Muscle of leg (tissue), 11 donors: Measurements from ENCODE around the gene PJVK. TPM values are rescaled to one million over a fixed set of nuclear protein-coding genes. Genes with fewer than 3 reads are reported as not detected.
"Not testable (repeated sequence)": the region's sequence is repeated elsewhere in the genome, so short reads cannot be mapped to it uniquely, and the experiment has no call there.

Experiments
- DNase-seq: peaks from one replicate; pipeline ENCODE4 v3.0.0; 2013
- H3K27ac ChIP-seq: one replicate; pipeline ENCODE4 v1.5.1; 2013; ENCODE audit warnings: mild to moderate bottlenecking, low read length, control low read depth
- H3K27me3 ChIP-seq: one replicate; pipeline ENCODE4 v1.6.1; 2013; ENCODE audit warnings: low read length; ENCODE audit not compliant: control insufficient read depth, insufficient read depth
- H3K36me3 ChIP-seq: one replicate; pipeline ENCODE4 v1.6.1; 2013; ENCODE audit warnings: low read length; ENCODE audit not compliant: control insufficient read depth, insufficient read depth
- H3K4me1 ChIP-seq: one replicate; pipeline ENCODE4 v1.6.1; 2013; ENCODE audit warnings: low read length; ENCODE audit not compliant: control insufficient read depth, insufficient read depth
- H3K4me3 ChIP-seq: one replicate; pipeline ENCODE4 v1.5.1; 2013; ENCODE audit warnings: low read length, control low read depth
- H3K9me3 ChIP-seq: replicated peaks from 2 replicates; pipeline ENCODE4 v1.6.1; 2013; ENCODE audit warnings: low read depth, low read length; ENCODE audit not compliant: control insufficient read depth
- WGBS: methylation state at CpG from one replicate; pipeline ENCODE4 v1.1.5; 2013; ENCODE audit warnings: missing lambda C conversion rate; ENCODE audit not compliant: insufficient coverage; 5-methylcytosine and 5-hydroxymethylcytosine counted together
- polyA plus RNA-seq, 8 donors: library from polyadenylated mRNA; unstranded; fragments of 120-200 nt; gene quantifications; one replicate each; pipeline versions ENCODE4 v1.2.1 to v1.2.3, GENCODE V29; 2013; ENCODE audit warnings: inconsistent platforms in 1 of 8, low replicate concordance in 1 of 8; ENCODE audit not compliant: insufficient read length in 8 of 8, insufficient read depth in 1 of 8
- total RNA-seq: library from RNA; stranded (reverse); fragments of 120-200 nt; gene quantifications from one replicate; pipeline ENCODE4 v1.2.4, GENCODE V29; 2013

PJVK gene
- total and polyA plus RNA-seq, 9 donors = 2.2 to 7.4 (median 4.5) TPM

DNA sequence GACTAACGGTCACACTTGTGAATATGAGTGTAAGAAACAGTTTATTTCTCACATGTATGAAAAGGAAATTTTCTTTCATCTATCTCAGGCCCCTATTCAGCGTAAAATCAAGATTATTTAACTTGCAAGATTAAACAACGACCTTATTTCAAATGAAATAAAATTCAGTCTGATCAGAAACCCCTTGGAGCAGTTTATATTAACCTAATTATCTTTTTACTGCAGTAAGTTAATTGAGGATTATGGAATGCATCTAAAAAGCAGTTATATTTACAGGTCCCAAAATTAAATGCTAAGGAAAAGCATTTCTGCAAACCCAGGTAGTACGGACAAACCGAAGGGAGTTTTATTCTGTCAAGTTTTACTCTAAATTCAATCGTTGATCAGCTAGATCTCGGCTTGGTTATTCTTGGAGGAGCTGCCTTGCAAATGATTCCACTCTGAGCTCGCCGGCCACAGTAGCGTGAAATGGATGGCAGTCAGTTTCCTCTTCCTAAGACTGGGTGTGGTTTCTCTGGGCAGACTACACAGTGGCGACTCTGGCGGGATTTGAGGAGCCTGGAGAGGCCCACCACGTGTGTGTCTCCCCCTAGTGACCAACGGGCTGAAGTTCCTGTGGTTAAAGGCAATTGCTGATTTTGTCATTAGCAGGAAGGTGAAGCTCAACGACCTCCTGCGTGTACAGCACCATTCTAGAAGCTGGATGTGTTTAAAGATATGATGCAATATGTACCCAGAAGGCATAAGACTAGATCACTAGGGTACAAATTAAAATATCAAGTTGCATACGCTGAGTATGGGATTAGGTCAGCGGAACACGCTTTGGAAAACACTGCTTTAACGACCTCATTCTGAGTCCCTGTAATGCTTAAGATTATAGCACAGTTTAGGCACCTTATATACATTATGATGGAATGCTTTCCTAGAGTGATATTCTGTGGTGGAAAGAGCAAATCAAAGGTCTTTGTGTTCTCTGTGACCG is 36.6 kb upstream of the PJVK start:
- Histone ChIP-seq H3K27ac (peak overlapping the region; percentile 97), H3K27me3 (no peaks in the 10 kb centered on the region), H3K9me3 (no peaks in the 10 kb centered on the region), H3K4me3 (peak overlapping the region; percentile 75), H3K4me1 (peaks cover 3% of the 10 kb centered on the region), H3K36me3 (peaks cover 2% of the 10 kb centered on the region)
- peak; percentile 96 for DNase-seq
- 10% methylated on average over 12 of the region's 21 CpGs for WGBS

DNA sequence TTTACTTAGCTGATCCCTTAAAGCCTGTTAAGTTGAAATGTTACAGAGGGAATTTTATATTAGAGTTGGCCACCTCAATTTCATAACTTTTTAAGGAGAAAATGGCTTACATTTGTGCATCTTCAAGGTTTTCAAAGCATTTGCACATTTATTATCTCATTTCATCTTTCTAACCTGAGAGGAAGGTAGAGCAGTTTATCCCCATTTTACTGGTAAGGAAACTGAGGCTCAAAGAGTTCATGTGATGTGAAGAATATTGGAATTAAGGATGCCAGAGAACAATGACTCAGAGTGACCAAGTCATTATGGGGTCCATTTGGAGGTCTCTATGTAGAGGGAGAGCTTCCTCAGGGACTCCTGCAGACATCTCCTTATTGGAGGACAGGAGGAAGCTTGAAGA is 35.2 kb upstream of the PJVK start:
- Histone ChIP-seq H3K27me3 (no peaks in the 10 kb centered on the region), H3K4me3 (no peak overlapping the region), H3K36me3 (peaks cover 2% of the 10 kb centered on the region), H3K4me1 (peaks cover 3% of the 10 kb centered on the region), H3K9me3 (no peaks in the 10 kb centered on the region), H3K27ac (no peak overlapping the region)
- DNase-seq = no peak

DNA sequence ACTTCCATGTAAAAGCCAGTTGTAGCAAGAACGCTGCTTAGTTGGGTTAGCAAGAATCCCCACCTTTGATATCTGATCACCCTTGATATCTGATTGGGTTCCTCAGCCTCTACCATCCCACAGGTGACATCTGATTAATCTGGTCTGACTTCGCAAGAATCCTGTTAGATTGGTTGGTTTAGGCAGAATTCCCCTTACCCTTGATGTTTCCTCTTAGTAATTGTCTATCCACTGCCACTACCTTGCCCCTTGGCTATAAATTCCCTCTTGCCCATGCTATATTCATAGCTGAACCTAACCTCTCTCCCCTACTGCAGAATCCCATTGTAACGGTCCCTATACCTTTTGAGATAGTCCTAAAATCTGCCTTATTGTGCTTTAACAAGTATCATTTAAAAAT is 33.3 kb upstream of the PJVK start:
- WGBS = no CpG with 5 or more reads among the region's 3 CpGs

DNA sequence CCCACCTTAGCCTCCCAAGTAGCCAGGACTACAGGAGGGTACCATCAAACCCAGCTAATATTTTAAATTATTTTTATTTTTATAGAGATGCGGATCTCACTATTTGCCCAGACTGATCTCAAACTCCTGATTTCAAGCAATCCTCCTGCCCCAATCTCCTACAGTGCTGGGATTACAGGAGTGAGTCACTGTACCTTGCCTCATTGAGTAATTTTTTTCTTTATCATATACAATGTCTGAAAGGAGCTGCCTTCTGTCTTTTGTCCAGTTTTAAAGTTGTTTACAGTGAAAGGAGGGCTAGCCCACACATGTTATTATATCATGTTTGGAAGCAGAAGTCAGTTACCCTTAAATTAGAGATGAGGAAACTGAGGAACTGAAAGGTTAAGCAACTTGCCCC is 32.8 kb upstream of the PJVK start:
- Histone ChIP-seq H3K4me1 (peaks cover 3% of the 10 kb centered on the region), H3K27me3 (no peaks in the 10 kb centered on the region), H3K27ac (no peak overlapping the region), H3K9me3 (no peaks in the 10 kb centered on the region), H3K36me3 (peaks cover 4% of the 10 kb centered on the region), H3K4me3 (no peak overlapping the region)
- WGBS = no CpG with 5 or more reads among the region's 1 CpG
- DNase-seq = no peak

More for the DNA sequence above, 33.3 kb upstream of the PJVK start:
- Histone ChIP-seq H3K36me3 (peaks cover 2% of the 10 kb centered on the region), H3K9me3 (no peaks in the 10 kb centered on the region), H3K4me1 (peaks cover 3% of the 10 kb centered on the region), H3K27me3 (no peaks in the 10 kb centered on the region), H3K27ac (no peak overlapping the region), H3K4me3 (no peak overlapping the region)
- DNase-seq = no peak

DNA sequence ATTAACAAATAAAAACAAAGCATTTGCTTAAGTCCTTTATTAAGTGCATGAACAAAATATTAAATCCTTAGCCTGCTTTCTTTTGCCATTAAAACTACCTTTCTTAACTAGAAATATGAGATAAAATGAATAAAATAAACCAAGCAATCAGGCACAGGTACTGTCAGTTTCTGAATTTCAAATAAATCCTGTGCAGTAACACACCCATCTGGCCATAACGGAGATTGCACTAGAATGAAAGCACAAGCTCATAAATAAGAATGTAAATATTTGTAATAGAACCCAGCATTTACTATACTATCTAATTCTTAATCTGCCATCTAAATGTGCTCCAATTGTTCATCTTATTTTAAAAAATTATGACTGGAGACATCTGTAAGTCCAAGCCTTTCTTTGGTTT is 32.1 kb upstream of the PJVK start:
- no peaks in the 10 kb centered on the region for H3K27me3 ChIP-seq
- H3K27ac ChIP-seq = no peak overlapping the region
- H3K4me3 ChIP-seq = no peak overlapping the region
- WGBS = no CpG with 5 or more reads among the region's 1 CpG
- peaks cover 4% of the 10 kb centered on the region for H3K36me3 ChIP-seq
- H3K4me1 ChIP-seq = peaks cover 3% of the 10 kb centered on the region
- DNase-seq = no peak
- no peaks in the 10 kb centered on the region for H3K9me3 ChIP-seq

DNA sequence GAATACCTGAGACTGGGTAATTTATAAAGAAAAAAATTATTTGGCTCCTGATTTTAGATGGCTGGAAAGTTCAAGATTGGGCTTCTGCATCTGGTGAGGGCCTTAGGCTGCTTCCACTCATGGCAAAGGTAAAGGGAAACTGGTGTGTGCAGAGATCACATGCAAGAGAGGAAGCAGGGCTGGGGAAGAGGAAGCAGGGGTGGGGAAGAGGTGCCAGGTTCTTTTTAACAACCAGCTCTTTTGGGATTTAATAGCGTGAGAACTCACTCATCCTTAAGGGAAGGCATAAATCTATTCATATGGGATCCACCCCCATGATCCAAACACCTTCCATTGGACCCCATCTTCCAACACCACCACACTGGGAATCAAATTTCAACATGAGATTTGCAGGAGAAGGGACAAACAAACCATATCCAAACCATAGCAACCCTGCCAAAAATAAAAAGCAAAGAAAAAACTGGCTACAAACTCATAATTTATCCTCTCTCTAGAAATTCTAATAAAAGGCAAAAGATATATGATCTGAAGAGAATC is 30.6 kb upstream of the PJVK start:
- H3K27ac ChIP-seq = no peak overlapping the region
- H3K9me3 ChIP-seq = peaks cover 1% of the 10 kb centered on the region
- H3K4me3 ChIP-seq = no peak overlapping the region
- H3K4me1 ChIP-seq = no peaks in the 10 kb centered on the region
- no peak for DNase-seq
- no peaks in the 10 kb centered on the region for H3K27me3 ChIP-seq
- peaks cover 4% of the 10 kb centered on the region for H3K36me3 ChIP-seq
- no CpG with 5 or more reads among the region's 1 CpG for WGBS

DNA sequence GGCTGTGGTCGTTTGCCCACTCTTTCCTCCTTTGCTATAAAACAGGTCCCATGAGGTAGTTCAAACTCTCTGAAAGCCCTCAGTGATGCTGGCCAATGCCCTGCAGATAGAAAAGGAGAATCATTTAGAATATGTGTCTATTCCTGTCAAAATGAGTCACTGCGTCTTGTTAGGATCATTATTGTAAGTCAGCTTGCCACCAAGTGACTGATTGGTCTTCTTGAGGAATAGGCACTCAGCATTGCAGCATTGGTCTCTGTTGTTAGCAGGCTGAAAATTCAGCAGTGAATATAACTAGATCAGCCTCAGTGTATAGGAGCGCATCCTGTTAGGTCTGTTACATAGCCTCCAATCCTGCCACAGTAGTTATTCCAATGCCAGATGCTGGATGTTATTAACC is 29.1 kb upstream of the PJVK start:
- 100% methylated on average over 1 of the region's 3 CpGs for WGBS

DNA sequence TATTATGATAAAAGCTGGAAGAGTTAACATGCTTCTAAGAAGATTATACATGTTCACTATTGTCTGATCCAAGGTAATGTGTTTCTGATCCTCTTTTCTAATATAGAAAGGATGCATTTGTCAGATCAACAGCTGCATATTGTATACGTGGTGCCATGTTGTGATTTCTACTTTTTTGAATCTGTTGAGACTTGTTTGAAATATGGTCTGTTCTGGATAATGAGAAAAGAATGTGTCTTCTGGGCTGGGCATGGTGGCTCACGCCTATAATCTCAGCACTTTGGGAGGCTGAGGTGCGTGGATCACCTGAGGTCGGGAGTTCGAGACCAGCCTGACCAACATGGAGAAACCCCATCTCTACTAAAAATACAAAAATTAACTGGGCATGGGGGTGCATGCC is 27.4 kb upstream of the PJVK start:
- not testable (repeated sequence) for H3K27ac ChIP-seq, DNase-seq, H3K4me3 ChIP-seq, H3K9me3 ChIP-seq, H3K4me1 ChIP-seq, H3K27me3 ChIP-seq
- peaks cover 24% of the 10 kb centered on the region for H3K36me3 ChIP-seq
- 100% methylated on average over 1 of the region's 5 CpGs for WGBS

More for the DNA sequence above, 29.1 kb upstream of the PJVK start:
- H3K36me3 ChIP-seq = peaks cover 11% of the 10 kb centered on the region
- no peak overlapping the region for H3K27ac ChIP-seq
- H3K4me3 ChIP-seq = no peak overlapping the region
- H3K9me3 ChIP-seq = peaks cover 3% of the 10 kb centered on the region
- H3K27me3 ChIP-seq = no peaks in the 10 kb centered on the region
- no peaks in the 10 kb centered on the region for H3K4me1 ChIP-seq
- no peak for DNase-seq

DNA sequence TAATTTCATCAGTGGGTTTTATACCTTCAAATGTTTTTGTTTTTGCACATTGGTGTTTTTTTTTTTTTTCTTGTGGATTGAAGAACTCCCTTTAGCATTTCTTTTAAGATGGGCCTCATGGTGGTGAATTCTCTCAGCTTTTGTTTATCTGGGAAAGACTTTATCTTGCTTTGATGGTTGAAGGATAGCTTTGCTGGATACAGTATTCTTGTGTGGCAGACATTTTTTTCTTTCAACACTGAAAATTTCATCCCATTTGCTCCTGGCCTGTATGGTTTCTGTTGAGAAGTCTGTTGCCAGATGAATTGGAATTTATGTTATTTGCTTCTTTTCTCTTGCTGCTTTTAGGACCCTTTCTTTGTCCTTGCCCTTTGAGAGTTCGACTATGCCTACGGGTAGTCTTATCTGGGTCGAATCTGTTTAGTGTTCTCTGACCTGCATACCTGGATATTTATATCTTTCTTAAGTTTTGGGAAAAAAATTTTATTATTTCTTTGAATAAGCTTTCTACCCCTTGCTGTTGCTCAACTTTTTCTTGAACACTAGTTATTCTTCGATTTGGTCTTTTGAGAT is 25.8 kb upstream of the PJVK start:
- no CpG with 5 or more reads among the region's 4 CpGs for WGBS
- no peak for DNase-seq
- Histone ChIP-seq H3K4me1 (no peaks in the 10 kb centered on the region), H3K4me3 (no peak overlapping the region), H3K9me3 (peaks cover 3% of the 10 kb centered on the region), H3K27me3 (no peaks in the 10 kb centered on the region), H3K36me3 (peaks cover 32% of the 10 kb centered on the region), H3K27ac (no peak overlapping the region)

DNA sequence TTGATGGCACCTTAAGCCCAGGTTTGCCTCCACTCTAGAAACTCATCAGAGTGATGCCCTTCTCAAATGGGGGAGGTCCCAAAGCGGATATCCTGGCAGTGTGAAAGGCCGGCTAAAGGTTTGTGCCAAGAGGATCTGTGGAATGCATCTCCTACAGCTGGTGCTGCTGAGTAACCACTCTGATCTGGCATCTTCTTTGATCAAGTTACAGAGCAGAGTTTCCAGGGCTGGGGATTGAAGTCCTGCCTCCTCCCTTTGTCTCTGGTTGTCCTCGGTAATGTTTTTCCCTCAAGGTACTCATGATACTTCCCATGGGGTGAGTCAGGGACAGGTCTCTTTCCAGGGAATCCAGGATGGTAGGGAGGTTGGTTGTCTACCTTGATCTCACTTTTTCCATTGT is 24.8 kb upstream of the PJVK start:
- Histone ChIP-seq H3K36me3 (peaks cover 38% of the 10 kb centered on the region), H3K9me3 (peaks cover 3% of the 10 kb centered on the region), H3K27ac (no peak overlapping the region), H3K27me3 (no peaks in the 10 kb centered on the region), H3K4me3 (no peak overlapping the region), H3K4me1 (no peaks in the 10 kb centered on the region)
- DNase-seq = no peak
- 100% methylated on average over 2 of the region's 3 CpGs for WGBS
